Mesenteric fat pad (tissue), 1 donor: ENCODE results near the gene SEC31A. TPM values are rescaled to one million over a fixed set of nuclear protein-coding genes. Genes with fewer than 3 reads are reported as not detected.

ENCODE experiments used
- DNase-seq: peaks from one replicate; pipeline ENCODE4 v3.0.0-alpha.2; 2020; ENCODE audit warnings: low spot score
- total RNA-seq: library from RNA; stranded (reverse); fragmentation: NEBNext Ultra II Directional; extraction: Animal tissue kit (Norgen Biotek cat#: 25700); gene quantifications from one replicate; pipeline ENCODE4 v1.2.1, GENCODE V29; 2021
- donor health status: DM: yes; HTN: yes; CAD: no.

SEC31A gene
- total RNA-seq, 1 donor from 2014 or later = 244 TPM

- no peak for DNase-seq
Observed at GRCh38 chr4:82770607-82771006, 120.3 kb downstream of the SEC31A start.

Other genes starting within 250 kb of the SEC31A start
- gene SCD5, start 92.4 kb downstream of the SEC31A start, total RNA-seq = 4.7 TPM
- 2.0 TPM for gene THAP9, start 9.6 kb upstream of the SEC31A start, total RNA-seq
- 8.1 TPM for gene LIN54, start 119.7 kb upstream of the SEC31A start, total RNA-seq
- gene COPS4, start 144.0 kb upstream of the SEC31A start, total RNA-seq = 31.3 TPM
- gene PLAC8, start 223.6 kb upstream of the SEC31A start, total RNA-seq = 9.5 TPM